ENCODE measurements around the gene TAC4. TPM values are rescaled to one million over a fixed set of nuclear protein-coding genes. Genes with fewer than 3 reads are reported as not detected.

TAC4 gene
- total and polyA plus RNA-seq, 9 of the 15 experiments (the other 6 are each of a cell fraction or from before 2014, with no cell fraction given), result 0.17 TPM; not detected in 8

DNA sequence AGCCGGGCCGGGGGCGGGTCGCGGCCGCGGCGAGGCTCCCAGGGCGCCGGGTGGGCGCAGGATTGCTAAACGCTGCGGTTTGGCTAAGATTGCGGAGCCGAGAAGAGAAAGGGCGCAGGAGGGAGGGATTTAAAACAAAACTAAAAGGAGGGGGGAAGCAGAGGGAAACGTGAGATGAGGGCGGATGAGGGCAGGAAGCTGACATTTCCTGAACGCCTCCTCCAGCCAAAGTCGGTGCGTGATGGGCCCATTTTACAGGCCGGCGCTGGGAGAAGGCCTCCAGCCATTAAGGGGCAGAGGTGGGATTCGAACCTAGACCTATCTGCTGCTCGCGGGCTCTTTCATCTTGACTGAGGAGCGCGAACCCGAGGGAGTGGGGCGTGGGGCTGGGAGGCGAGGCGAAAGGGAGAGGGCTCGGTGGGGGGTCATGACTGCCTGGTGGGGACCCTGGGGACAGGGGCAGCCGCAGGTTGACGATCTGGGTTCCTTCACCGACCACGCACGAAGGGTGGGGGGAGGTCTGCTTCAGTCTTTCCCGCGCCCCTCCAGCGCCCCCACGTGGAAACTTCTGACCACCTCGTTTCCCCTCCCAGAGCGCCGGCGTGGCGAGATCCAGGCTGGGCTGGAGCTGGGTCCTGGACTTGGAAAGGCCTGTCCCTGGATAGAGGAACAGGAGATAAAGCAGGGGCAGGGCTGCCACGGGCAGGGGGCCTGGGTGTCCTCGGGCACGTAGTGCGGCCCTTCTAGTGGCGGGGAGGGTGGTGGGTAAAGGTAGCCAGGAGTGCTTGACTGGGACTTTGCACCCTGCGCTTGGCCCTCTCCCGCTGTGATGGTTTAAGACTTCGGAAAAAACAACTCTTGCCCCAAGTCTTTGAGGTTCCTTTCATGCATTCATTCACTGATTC lies 3.8 kb upstream of the TAC4 start:
- Histone ChIP-seq H3K4me1 (replicated peaks in 1 of 2; ENCODE audit: control insufficient read depth in 2 of 2, insufficient read depth in 2 of 2, low read length in 2 of 2) (peaks cover 0 to 15% of the 10 kb centered on the region in 2 experiments; a peak in 2 of 5 replicates), H3K27ac (ENCODE audit: extremely low read depth, low read depth, low read length) (no peak overlapping the region), H3K4me2 (ENCODE audit: insufficient read depth, low read length) (peak overlapping the region; percentile 82), H3K79me2 (ENCODE audit: control insufficient read depth, insufficient read depth, low read length) (no peaks in the 10 kb centered on the region), H3K4me3 (peak overlapping the region; percentile 49), H2AFZ (ENCODE audit: low read depth, low read length) (peak overlapping the region; percentile 75), H3K9ac (ENCODE audit: insufficient read depth in 1 of 2, low read depth in 2 of 2, low read length in 2 of 2) (peak overlapping the region; percentile 55 to 87; a peak in 3 of 4 replicates), H3K9me1 (ENCODE audit: control insufficient read depth, insufficient read depth, low read length) (no peaks in the 10 kb centered on the region), H3K9me3 (replicated peaks; ENCODE audit: control insufficient read depth, insufficient read depth, low read depth, low read length) (no peaks in the 10 kb centered on the region), H4K20me1 (replicated peaks; ENCODE audit: control insufficient read depth, insufficient read depth, low read length) (0 out of 2 replicates have a peak, but pooled peaks cover 7% of the 10 kb centered on the region), H3K27me3 (ENCODE audit: control insufficient read depth in 2 of 2, insufficient read depth in 2 of 2, low read length in 2 of 2) (peaks cover 3 to 24% of the 10 kb centered on the region in 2 experiments; a peak in 4 of 5 replicates), H3K36me3 (ENCODE audit: control insufficient read depth, insufficient read depth, low read length) (no peaks in the 10 kb centered on the region)
- in situ Hi-C loops (cut with MboI) (no loop called here), intact Hi-C loops (cut with micrococcal nuclease) (loop anchor here (2.0 to 5.0 kb wide), 2 partner anchors 144 to 283 kb away; partner anchors contain the start of gene SLC35B1)
- WGBS (ENCODE audit: insufficient coverage, low coverage, missing lambda C conversion rate), result 3% methylated on average over 45 of the region's 55 CpGs
- ATAC-seq, result peak; percentile 93
- FAIRE-seq, result peak; percentile 66
- no TSS peak for BruUV-seq (replicated peaks)
- ChIA-PET POLR2A (interaction anchor here (0.6 kb wide), 1 partner anchor 28 kb away, joined by 4 read pairs; no protein-coding TSS in a partner anchor), CTCF (ENCODE audit: low intra/inter-chr PET ratio) (interaction anchor here (0.5 to 1.8 kb wide), 6 partner anchors 67 to 294 kb away, joined by 3 to 7 read pairs (median 4); no protein-coding TSS in a partner anchor)
- DNase-seq (ENCODE audit: extremely low read depth in 1 of 4, low spot score in 3 of 4), result peak; percentile 74 to 84 (median 82)
- no peak for TF ChIP-seq ZC3H8 (IDR thresholded peaks at IDR 0.05)
- TF ChIP-seq TOE1 (IDR thresholded peaks at IDR 0.05; ENCODE audit: borderline replicate concordance), result peak; percentile 49; the same call in 1 of the 2 replicates
- TF ChIP-seq TOE1 (CRISPR knock-in tag; IDR thresholded peaks at IDR 0.05; ENCODE audit: borderline replicate concordance, low read depth), result no peak
- peak; percentile 14 for TF ChIP-seq CCNT2 (IDR thresholded peaks at IDR 0.05; ENCODE audit: borderline replicate concordance, extremely low read depth, insufficient read length, low read depth, low read length)
- TF ChIP-seq, protein P1, sequence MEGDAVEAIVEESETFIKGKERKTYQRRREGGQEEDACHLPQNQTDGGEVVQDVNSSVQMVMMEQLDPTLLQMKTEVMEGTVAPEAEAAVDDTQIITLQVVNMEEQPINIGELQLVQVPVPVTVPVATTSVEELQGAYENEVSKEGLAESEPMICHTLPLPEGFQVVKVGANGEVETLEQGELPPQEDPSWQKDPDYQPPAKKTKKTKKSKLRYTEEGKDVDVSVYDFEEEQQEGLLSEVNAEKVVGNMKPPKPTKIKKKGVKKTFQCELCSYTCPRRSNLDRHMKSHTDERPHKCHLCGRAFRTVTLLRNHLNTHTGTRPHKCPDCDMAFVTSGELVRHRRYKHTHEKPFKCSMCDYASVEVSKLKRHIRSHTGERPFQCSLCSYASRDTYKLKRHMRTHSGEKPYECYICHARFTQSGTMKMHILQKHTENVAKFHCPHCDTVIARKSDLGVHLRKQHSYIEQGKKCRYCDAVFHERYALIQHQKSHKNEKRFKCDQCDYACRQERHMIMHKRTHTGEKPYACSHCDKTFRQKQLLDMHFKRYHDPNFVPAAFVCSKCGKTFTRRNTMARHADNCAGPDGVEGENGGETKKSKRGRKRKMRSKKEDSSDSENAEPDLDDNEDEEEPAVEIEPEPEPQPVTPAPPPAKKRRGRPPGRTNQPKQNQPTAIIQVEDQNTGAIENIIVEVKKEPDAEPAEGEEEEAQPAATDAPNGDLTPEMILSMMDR (IDR thresholded peaks at IDR 0.05 in 2 of 3, conservative IDR thresholded peaks at IDR 0.05 in 1 of 3; ENCODE audit: insufficient read depth in 2 of 3, low read depth in 1 of 3, low read length in 3 of 3), result peak; percentile 77 to 85 (median 79)
- 0 out of 2 replicates have a peak, but pooled peaks have one; percentile 58 for TF ChIP-seq NBN (IDR thresholded peaks at IDR 0.05; ENCODE audit: low read depth)
- TF ChIP-seq NCOA2 (IDR thresholded peaks at IDR 0.05; ENCODE audit: partially characterized antibody in 2 of 2), result no peak
- TF ChIP-seq CHD1 (IDR thresholded peaks at IDR 0.05; ENCODE audit: low read length), result peak; percentile 49
- TF ChIP-seq FOXK1 (CRISPR knock-in tag; IDR thresholded peaks at IDR 0.05; ENCODE audit: borderline replicate concordance), result no peak
- TF ChIP-seq ARID1B (IDR thresholded peaks at IDR 0.05), result 0 out of 2 replicates have a peak, but pooled peaks have one; percentile 22
- TF ChIP-seq GATA2 (CRISPR knock-in tag; IDR thresholded peaks at IDR 0.05), result no peak
- TF ChIP-seq ZEB2 (IDR thresholded peaks at IDR 0.05), result no peak
- TF ChIP-seq, protein P2, sequence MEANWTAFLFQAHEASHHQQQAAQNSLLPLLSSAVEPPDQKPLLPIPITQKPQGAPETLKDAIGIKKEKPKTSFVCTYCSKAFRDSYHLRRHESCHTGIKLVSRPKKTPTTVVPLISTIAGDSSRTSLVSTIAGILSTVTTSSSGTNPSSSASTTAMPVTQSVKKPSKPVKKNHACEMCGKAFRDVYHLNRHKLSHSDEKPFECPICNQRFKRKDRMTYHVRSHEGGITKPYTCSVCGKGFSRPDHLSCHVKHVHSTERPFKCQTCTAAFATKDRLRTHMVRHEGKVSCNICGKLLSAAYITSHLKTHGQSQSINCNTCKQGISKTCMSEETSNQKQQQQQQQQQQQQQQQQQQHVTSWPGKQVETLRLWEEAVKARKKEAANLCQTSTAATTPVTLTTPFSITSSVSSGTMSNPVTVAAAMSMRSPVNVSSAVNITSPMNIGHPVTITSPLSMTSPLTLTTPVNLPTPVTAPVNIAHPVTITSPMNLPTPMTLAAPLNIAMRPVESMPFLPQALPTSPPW (CRISPR knock-in tag; IDR thresholded peaks at IDR 0.05), result peak; percentile 62
- no peak for TF ChIP-seq ETS2 (tag; IDR thresholded peaks at IDR 0.05; ENCODE audit: borderline replicate concordance, poor library complexity, severe bottlenecking)
- no peak for TF ChIP-seq PHF20 (IDR thresholded peaks at IDR 0.05; ENCODE audit: partially characterized antibody)

All from K562 (cell line).